ENCODE measurements around the gene PHF24. TPM values are rescaled to one million over a fixed set of nuclear protein-coding genes. Genes with fewer than 3 reads are reported as not detected.

Gene PHF24
- total RNA-seq, 1 donor from 2014 or later, result 0.13 TPM

DNA sequence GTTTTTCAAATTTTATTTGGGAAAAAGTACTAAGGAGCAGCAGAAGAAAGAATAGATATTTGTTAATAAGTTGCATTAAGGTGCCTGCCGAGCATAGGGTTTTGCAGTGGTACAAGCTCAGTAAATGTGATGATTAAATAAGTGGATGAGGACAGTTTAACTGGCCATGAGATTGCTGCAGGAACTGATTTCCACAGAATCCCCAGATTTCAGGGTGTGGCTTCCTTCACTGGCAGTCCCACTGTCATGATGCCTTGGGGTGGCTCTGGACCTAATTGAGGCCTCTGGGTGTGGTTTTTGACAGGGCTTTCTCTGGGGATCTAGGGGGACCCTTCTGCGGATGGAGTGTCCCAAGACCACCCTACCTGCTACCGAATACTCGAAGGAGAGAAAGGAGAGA is 1.4 kb downstream of the PHF24 start:
- TF ChIP-seq, protein P1, sequence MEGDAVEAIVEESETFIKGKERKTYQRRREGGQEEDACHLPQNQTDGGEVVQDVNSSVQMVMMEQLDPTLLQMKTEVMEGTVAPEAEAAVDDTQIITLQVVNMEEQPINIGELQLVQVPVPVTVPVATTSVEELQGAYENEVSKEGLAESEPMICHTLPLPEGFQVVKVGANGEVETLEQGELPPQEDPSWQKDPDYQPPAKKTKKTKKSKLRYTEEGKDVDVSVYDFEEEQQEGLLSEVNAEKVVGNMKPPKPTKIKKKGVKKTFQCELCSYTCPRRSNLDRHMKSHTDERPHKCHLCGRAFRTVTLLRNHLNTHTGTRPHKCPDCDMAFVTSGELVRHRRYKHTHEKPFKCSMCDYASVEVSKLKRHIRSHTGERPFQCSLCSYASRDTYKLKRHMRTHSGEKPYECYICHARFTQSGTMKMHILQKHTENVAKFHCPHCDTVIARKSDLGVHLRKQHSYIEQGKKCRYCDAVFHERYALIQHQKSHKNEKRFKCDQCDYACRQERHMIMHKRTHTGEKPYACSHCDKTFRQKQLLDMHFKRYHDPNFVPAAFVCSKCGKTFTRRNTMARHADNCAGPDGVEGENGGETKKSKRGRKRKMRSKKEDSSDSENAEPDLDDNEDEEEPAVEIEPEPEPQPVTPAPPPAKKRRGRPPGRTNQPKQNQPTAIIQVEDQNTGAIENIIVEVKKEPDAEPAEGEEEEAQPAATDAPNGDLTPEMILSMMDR (IDR thresholded peaks at IDR 0.05; ENCODE audit: unreplicated experiment), result no peak
- no peaks in the 10 kb centered on the region for H3K9me3 Mint-ChIP-seq (ENCODE audit: unreplicated experiment)
- H3K27me3 Mint-ChIP-seq (ENCODE audit: unreplicated experiment), result peaks cover 2% of the 10 kb centered on the region
- peaks cover 27% of the 10 kb centered on the region for H3K4me1 Mint-ChIP-seq (ENCODE audit: unreplicated experiment)
- H3K36me3 Mint-ChIP-seq (ENCODE audit: low read depth, unreplicated experiment), result no peaks in the 10 kb centered on the region
- H3K4me3 Mint-ChIP-seq (ENCODE audit: unreplicated experiment), result no peak overlapping the region
- no peak for DNase-seq (ENCODE audit: low spot score)
- no peak overlapping the region for H3K27ac Mint-ChIP-seq (ENCODE audit: unreplicated experiment)

DNA sequence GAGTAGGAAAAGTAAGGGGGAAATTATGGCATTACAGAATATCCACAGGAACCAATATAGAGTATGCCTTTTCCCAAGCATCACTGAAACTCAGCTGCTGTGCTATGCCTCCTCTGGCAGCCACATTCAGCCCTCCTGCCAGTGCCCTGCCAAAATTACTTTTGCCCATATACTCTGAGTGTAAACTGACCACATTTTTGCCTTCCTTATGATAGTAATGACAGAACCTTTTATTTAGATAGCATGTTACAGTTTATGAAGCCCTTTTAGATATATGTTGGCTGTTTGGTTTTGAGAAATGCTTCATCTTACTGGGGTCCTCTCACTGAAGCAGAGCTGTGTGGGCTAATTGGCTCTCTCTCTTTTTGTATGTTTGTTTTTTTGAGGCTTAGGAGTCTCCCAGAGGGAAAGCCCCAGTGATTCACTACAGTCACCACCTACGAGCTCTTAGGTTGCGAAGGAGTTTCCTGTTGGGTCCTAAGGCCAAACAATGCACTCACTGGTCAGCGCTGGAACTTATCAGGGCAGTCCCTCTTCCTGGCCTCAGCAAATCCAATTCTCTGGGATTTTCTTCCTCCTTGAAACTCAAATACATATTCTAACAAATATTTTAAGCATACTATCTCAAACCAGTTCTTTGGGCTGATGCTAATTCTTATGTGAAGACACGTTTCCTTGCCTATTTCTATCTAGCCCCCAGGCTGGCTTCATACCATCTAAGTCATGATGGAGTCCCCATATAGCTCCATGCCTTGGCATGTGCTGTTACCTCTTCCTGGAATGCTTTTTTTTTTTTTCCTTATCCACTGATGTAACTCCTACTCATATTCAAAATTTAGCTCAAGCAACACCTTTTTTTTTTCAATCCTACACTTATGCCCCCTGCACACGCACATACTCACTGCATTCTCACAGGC is 3.7 kb downstream of the PHF24 start:
- no peaks in the 10 kb centered on the region for H3K9me3 Mint-ChIP-seq (ENCODE audit: unreplicated experiment)
- H3K36me3 Mint-ChIP-seq (ENCODE audit: low read depth, unreplicated experiment), result no peaks in the 10 kb centered on the region
- no peak overlapping the region for H3K27ac Mint-ChIP-seq (ENCODE audit: unreplicated experiment)
- H3K4me1 Mint-ChIP-seq (ENCODE audit: unreplicated experiment), result peaks cover 30% of the 10 kb centered on the region
- TF ChIP-seq, protein P1 (IDR thresholded peaks at IDR 0.05; ENCODE audit: unreplicated experiment), result no peak
- no peak for DNase-seq (ENCODE audit: low spot score)
- H3K4me3 Mint-ChIP-seq (ENCODE audit: unreplicated experiment), result peak overlapping the region; percentile 7
- H3K27me3 Mint-ChIP-seq (ENCODE audit: unreplicated experiment), result peaks cover 2% of the 10 kb centered on the region

DNA sequence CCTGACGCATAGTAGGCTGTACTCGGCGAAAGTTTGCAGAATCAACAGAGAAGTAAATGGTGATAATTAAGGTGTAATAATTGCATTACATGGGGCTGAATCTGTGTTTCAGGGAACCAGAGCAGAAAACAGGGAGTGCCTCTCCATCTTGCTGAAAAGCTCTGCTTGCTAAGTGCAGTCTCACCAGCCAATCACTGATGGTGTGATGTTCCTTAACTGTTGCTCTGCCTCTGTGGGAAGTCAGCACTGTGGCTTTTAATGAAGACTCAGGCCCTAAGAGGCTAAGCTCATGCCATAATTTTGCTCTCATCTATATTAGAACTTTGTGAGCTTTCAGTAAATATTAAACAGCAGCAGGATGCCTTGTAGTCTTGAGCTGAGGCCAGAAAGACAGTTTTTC is 4.5 kb downstream of the PHF24 start:
- Mint-ChIP-seq H3K4me3 (ENCODE audit: unreplicated experiment) (no peak overlapping the region), H3K36me3 (ENCODE audit: low read depth, unreplicated experiment) (no peaks in the 10 kb centered on the region), H3K27me3 (ENCODE audit: unreplicated experiment) (peaks cover 2% of the 10 kb centered on the region), H3K4me1 (ENCODE audit: unreplicated experiment) (peaks cover 30% of the 10 kb centered on the region), H3K9me3 (ENCODE audit: unreplicated experiment) (no peaks in the 10 kb centered on the region), H3K27ac (ENCODE audit: unreplicated experiment) (no peak overlapping the region)
- TF ChIP-seq, protein P1 (IDR thresholded peaks at IDR 0.05; ENCODE audit: unreplicated experiment), result no peak
- no peak for DNase-seq (ENCODE audit: low spot score)

DNA sequence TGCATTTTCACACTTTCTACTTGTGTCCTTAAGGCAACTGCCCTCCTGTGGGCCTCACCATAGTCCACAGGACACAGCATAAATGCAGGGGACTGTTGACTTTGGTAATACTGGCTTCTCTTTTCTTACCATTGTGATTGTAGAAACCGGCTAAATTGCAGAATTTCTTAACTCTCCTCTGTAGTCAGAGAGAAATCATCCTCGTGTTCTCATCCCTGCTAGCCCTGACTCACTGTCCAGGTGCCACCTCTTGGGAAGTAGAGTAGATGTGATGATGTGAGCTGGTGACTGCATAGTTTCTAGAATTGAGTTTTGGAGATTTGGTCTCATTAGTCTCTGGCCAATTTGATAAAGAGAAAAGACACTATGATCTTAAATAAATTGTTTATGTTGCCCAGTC is 5.5 kb downstream of the PHF24 start:
- peaks cover 30% of the 10 kb centered on the region for H3K4me1 Mint-ChIP-seq (ENCODE audit: unreplicated experiment)
- DNase-seq (ENCODE audit: low spot score), result no peak
- no peak overlapping the region for H3K27ac Mint-ChIP-seq (ENCODE audit: unreplicated experiment)
- H3K9me3 Mint-ChIP-seq (ENCODE audit: unreplicated experiment), result no peaks in the 10 kb centered on the region
- no peak overlapping the region for H3K4me3 Mint-ChIP-seq (ENCODE audit: unreplicated experiment)
- no peaks in the 10 kb centered on the region for H3K36me3 Mint-ChIP-seq (ENCODE audit: low read depth, unreplicated experiment)
- TF ChIP-seq, protein P1 (IDR thresholded peaks at IDR 0.05; ENCODE audit: unreplicated experiment), result no peak
- H3K27me3 Mint-ChIP-seq (ENCODE audit: unreplicated experiment), result peaks cover 2% of the 10 kb centered on the region

DNA sequence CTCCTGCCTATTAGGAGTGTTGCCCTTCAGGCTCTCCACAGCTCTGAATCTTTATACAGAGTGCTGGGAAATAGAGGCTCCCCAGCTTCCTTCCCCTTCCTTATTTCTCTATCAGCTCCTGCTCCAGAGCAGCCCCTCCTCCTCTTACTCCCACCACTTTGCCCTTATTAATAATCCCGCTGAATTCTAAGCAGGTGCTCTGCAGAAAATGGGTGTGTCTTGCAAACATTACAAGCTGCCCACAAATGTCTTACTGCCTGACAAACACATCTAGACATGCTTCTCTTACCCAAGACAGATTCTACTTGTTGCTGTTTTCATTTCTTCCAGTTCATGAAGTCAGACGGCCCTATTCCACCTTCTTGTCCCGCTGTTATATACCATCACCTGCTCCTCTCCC is 6.4 kb downstream of the PHF24 start:
- H3K9me3 Mint-ChIP-seq (ENCODE audit: unreplicated experiment), result no peaks in the 10 kb centered on the region
- H3K27me3 Mint-ChIP-seq (ENCODE audit: unreplicated experiment), result no peaks in the 10 kb centered on the region
- H3K36me3 Mint-ChIP-seq (ENCODE audit: low read depth, unreplicated experiment), result no peaks in the 10 kb centered on the region
- H3K4me3 Mint-ChIP-seq (ENCODE audit: unreplicated experiment), result no peak overlapping the region
- H3K27ac Mint-ChIP-seq (ENCODE audit: unreplicated experiment), result no peak overlapping the region
- TF ChIP-seq, protein P1 (IDR thresholded peaks at IDR 0.05; ENCODE audit: unreplicated experiment), result no peak
- peaks cover 30% of the 10 kb centered on the region for H3K4me1 Mint-ChIP-seq (ENCODE audit: unreplicated experiment)
- no peak for DNase-seq (ENCODE audit: low spot score)
